HepG2 (cell line): ENCODE results near the gene NCAM2. TPM values are rescaled to one million over a fixed set of nuclear protein-coding genes. Genes with fewer than 3 reads are reported as not detected.

Experiments used
- ATAC-seq: fragments of 200-7000 bp; cut with Tn5 transposase; 3 replicates; pipeline ENCODE4 v1.9.1; 2020; ENCODE audit warnings: mild to moderate bottlenecking, moderate library complexity
- BruUV-seq: library from RNA; stranded (reverse); fragments of 400-500 nt; replicated peaks from 2 replicates; lab custom pipeline; 2021; lab: Mats Ljungman, UMichigan
- CTCF ChIA-PET: fragments of 300-600 bp; formaldehyde crosslinking; extraction: SDS; loops from one replicate; lab custom pipeline; 2021; ENCODE audit warnings: low total read pairs, inconsistent platforms, low intra/inter-chr PET ratio; lab: Yijun Ruan, JAX
- POLR2A ChIA-PET: fragments of 350-600 bp; sonication (Branson Sonifier 250); formaldehyde crosslinking; loops from one replicate; lab custom pipeline; 2020; ENCODE audit warnings: antibody characterized with exemption, inconsistent platforms; lab: Yijun Ruan, JAX
- DNase-seq: peaks from one replicate; pipeline ENCODE4 v3.0.0-alpha.2; 2015; ENCODE audit warnings: low spot score
- FAIRE-seq: peaks from 3 replicates; lab custom pipeline; 2011; peaks lifted over from hg19 to GRCh38; lab: Jason Lieb, UNC
- H2AFZ ChIP-seq: one replicate; pipeline ENCODE4 v1.6.1; 2011; ENCODE audit warnings: low read length, inconsistent platforms
- H3K27ac ChIP-seq: fragments of 300-600 bp; 3 replicates; pipeline ENCODE4 v1.8.0; 2011; ENCODE audit warnings: mixed run types, mild to moderate bottlenecking, mixed read lengths, low read length, inconsistent platforms; ENCODE audit not compliant: insufficient read depth; ENCODE audit errors: extremely low read length
- H3K27me3 ChIP-seq, 2 experiments: fragments of 200-600 bp in 1 of 2; 2 replicates in 1 of 2; 3 replicates in 1 of 2; pipeline versions ENCODE4 v1.6.0 to v1.8.0; 2011; ENCODE audit warnings: low read length in 2 of 2, mild to moderate bottlenecking in 2 of 2, moderate library complexity in 2 of 2, inconsistent platforms in 1 of 2; ENCODE audit not compliant: insufficient read depth in 2 of 2, control insufficient read depth in 1 of 2
- H3K36me3 ChIP-seq, 2 experiments: fragments of 200-600 bp in 1 of 2; replicated peaks in 1 of 2; 2 replicates in 1 of 2; 3 replicates in 1 of 2; pipeline versions ENCODE4 v1.5.1 to v1.8.0; 2011; ENCODE audit warnings: low read length in 2 of 2, inconsistent platforms in 1 of 2; ENCODE audit not compliant: insufficient read depth in 2 of 2, control insufficient read depth in 1 of 2
- H3K4me1 ChIP-seq: 2 replicates; pipeline ENCODE4 v1.5.1; 2012; ENCODE audit warnings: low read length, inconsistent platforms; ENCODE audit not compliant: insufficient read depth
- H3K4me2 ChIP-seq: 2 replicates; pipeline ENCODE4 v1.6.0; 2011; ENCODE audit warnings: low read depth, low read length, inconsistent platforms
- H3K4me3 ChIP-seq, 3 experiments: fragments of 200-600 bp in 1 of 3; sonication (generic), shearing (Covaris generic) in 1 of 3; replicated peaks in 1 of 3; 2 replicates each; pipeline ENCODE4 v1.5.1; 2011 to 2016; ENCODE audit warnings: low read length in 3 of 3, inconsistent platforms in 2 of 3, low read depth in 2 of 3, mild to moderate bottlenecking in 2 of 3, control low read depth in 1 of 3, mixed read lengths in 1 of 3; ENCODE audit not compliant: insufficient read depth in 1 of 3
- H3K79me2 ChIP-seq: one replicate; pipeline ENCODE4 v1.6.1; 2011; ENCODE audit warnings: low read length, inconsistent platforms; ENCODE audit not compliant: insufficient read depth
- H3K9ac ChIP-seq: 2 replicates; pipeline ENCODE4 v1.6.0; 2011; ENCODE audit warnings: mild to moderate bottlenecking, low read depth, low read length, inconsistent platforms; ENCODE audit not compliant: insufficient read depth
- H3K9me3 ChIP-seq: 2 replicates; pipeline ENCODE4 v1.5.1; 2012; ENCODE audit warnings: mild to moderate bottlenecking, low read length
- H4K20me1 ChIP-seq: 2 replicates; pipeline ENCODE4 v1.6.0; 2011; ENCODE audit warnings: inconsistent platforms, mild to moderate bottlenecking, low read length, moderate library complexity; ENCODE audit not compliant: insufficient read depth
- ARNT ChIP-seq: fragments of 450-650 bp; IDR thresholded peaks from 2 replicates; pipeline ENCODE4 v1.6.1; 2017
- CBX5 ChIP-seq: sonication (generic); formaldehyde crosslinking; IDR thresholded peaks from 2 replicates; pipeline ENCODE4 v1.4.0; 2020; ENCODE audit warnings: missing genetic modification reagents, borderline replicate concordance
- KLF13 ChIP-seq: sonication (generic); formaldehyde crosslinking; IDR thresholded peaks from 2 replicates; pipeline ENCODE4 v1.4.0; 2020; ENCODE audit warnings: mild to moderate bottlenecking, missing genetic modification reagents
- MAFF ChIP-seq: IDR thresholded peaks from 2 replicates; pipeline ENCODE4 v1.6.1; 2011; ENCODE audit warnings: low read depth, low read length, improper control_type of control experiment
- MAFK ChIP-seq, 2 experiments: IDR thresholded peaks in 1 of 2; conservative IDR thresholded peaks in 1 of 2; 2 replicates each; pipeline ENCODE4 v1.6.1; 2011; ENCODE audit warnings: improper control_type of control experiment in 2 of 2, low read length in 2 of 2
- MEF2D ChIP-seq: sonication (generic); formaldehyde crosslinking; IDR thresholded peaks from 2 replicates; pipeline ENCODE4 v1.5.1; 2020; ENCODE audit warnings: mild to moderate bottlenecking, missing genetic modification reagents
- MXI1 ChIP-seq: IDR thresholded peaks from 3 replicates; pipeline ENCODE4 v1.6.1; 2012; ENCODE audit warnings: low read depth, low read length, inconsistent platforms, borderline replicate concordance
- NFIB ChIP-seq: sonication (generic); formaldehyde crosslinking; IDR thresholded peaks from 2 replicates; pipeline ENCODE4 v1.9.0; 2021; ENCODE audit warnings: missing genetic modification reagents, mild to moderate bottlenecking, borderline replicate concordance
- NR1H2 ChIP-seq: sonication (generic); formaldehyde crosslinking; IDR thresholded peaks from 2 replicates; pipeline ENCODE4 v1.8.1; 2022; ENCODE audit warnings: low read depth, missing genetic modification reagents, borderline replicate concordance
- ZNF34 ChIP-seq: sonication (generic); formaldehyde crosslinking; IDR thresholded peaks from 2 replicates; pipeline ENCODE4 v1.4.0; 2020; ENCODE audit warnings: mild to moderate bottlenecking, missing genetic modification reagents, borderline replicate concordance
- ZNF761 ChIP-seq: sonication (generic); formaldehyde crosslinking; conservative IDR thresholded peaks from 2 replicates; pipeline ENCODE4 v1.4.0; 2020; ENCODE audit warnings: mild to moderate bottlenecking, missing genetic modification reagents
- ZNF792 ChIP-seq: IDR thresholded peaks from 2 replicates; pipeline ENCODE4 v1.6.1; 2016
- WGBS: methylation state at CpG from one replicate; pipeline ENCODE4 v1.1.6; 2017; ENCODE audit warnings: low lambda C conversion rate; 5-methylcytosine and 5-hydroxymethylcytosine counted together
- in situ Hi-C: cut with HindIII; loops from 2 replicates; pipeline ENCODE4 v1.10.0; 2017; ENCODE audit warnings: low pct_unique_long_range_greater_than_20kb; ENCODE audit not compliant: extremely low pct_ligation_motif_present
- intact Hi-C: fragments of 100-400 bp; cut with micrococcal nuclease; formaldehyde crosslinking; loops from one replicate; pipeline ENCODE4 v1.10.0; 2022; ENCODE audit not compliant: unreplicated experiment
- polyA plus RNA-seq, 8 experiments: library from polyadenylated mRNA; depleted of rRNA in 3 of 8; stranded (reverse) in 7 of 8; unstranded in 1 of 8; fragments of >200 nt; fragmentation: Illumina TruSeq in 4 of 8; extraction: Trizol in 4 of 8; gene quantifications; 2 replicates each; pipeline versions ENCODE4 v1.2.1 to v1.2.3, GENCODE V29; 2011 to 2016; ENCODE audit warnings: low read depth in 4 of 8, missing spikeins in 1 of 8, mixed read lengths in 1 of 8; ENCODE audit not compliant: insufficient read depth in 1 of 8
- total RNA-seq, 5 experiments: library from RNA; depleted of rRNA; stranded (reverse); fragments of >200 nt; fragmentation: Illumina TruSeq; extraction: Trizol; gene quantifications; 2 replicates each; pipeline ENCODE4 v1.2.3, GENCODE V29; 2016; ENCODE audit warnings: low read depth in 1 of 5
- TF ChIP-seq, protein P1 (sequence below): sonication (generic); formaldehyde crosslinking; IDR thresholded peaks from 2 replicates; pipeline ENCODE4 v1.5.1; 2020; ENCODE audit warnings: mild to moderate bottlenecking, moderate library complexity, missing genetic modification reagents
- TF ChIP-seq, protein P2 (sequence below): sonication (generic); formaldehyde crosslinking; IDR thresholded peaks from 2 replicates; pipeline ENCODE4 v1.5.0; 2020; ENCODE audit warnings: missing genetic modification reagents
- TF ChIP-seq, protein P3 (sequence below): sonication (generic); formaldehyde crosslinking; IDR thresholded peaks from 2 replicates; pipeline ENCODE4 v1.5.1; 2020; ENCODE audit warnings: mild to moderate bottlenecking, missing genetic modification reagents, moderate library complexity
- TF ChIP-seq, protein P4 (sequence below): sonication (generic); formaldehyde crosslinking; IDR thresholded peaks from 2 replicates; pipeline ENCODE4 v1.5.1; 2020; ENCODE audit warnings: missing genetic modification reagents, mild to moderate bottlenecking, borderline replicate concordance

NCAM2 gene
- total and polyA plus RNA-seq, 2 of the 13 experiments (the other 11 are each of a cell fraction or from before 2014, with no cell fraction given): not detected

DNA sequence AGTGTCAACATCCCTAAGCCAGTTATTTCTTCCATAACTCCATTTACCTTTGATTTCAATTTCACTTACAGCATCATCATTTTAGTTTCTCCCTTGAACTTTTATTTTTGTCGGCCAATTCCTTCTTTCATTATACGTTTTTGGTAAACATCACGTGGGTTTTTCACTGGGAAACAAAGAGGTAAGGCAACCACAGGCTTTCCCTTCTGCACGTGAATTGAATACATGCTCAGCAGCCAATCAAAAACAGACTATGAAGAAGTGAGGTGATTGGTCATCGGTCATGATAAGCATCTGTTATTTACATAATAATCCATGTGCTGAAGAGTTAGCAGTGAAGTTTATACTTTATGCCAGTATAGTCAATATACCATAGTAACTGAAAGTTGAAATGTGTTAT is 98.7 kb downstream of the NCAM2 start (continued):
- TF ChIP-seq MEF2D (CRISPR knock-in tag): no peak
- TF ChIP-seq ZNF34 (CRISPR knock-in tag): no peak
- TF ChIP-seq, protein P1, sequence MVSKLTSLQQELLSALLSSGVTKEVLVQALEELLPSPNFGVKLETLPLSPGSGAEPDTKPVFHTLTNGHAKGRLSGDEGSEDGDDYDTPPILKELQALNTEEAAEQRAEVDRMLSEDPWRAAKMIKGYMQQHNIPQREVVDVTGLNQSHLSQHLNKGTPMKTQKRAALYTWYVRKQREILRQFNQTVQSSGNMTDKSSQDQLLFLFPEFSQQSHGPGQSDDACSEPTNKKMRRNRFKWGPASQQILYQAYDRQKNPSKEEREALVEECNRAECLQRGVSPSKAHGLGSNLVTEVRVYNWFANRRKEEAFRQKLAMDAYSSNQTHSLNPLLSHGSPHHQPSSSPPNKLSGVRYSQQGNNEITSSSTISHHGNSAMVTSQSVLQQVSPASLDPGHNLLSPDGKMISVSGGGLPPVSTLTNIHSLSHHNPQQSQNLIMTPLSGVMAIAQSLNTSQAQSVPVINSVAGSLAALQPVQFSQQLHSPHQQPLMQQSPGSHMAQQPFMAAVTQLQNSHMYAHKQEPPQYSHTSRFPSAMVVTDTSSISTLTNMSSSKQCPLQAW: no peak
- no peak for TF ChIP-seq ZNF761 (CRISPR knock-in tag)
- no peak for TF ChIP-seq NR1H2 (CRISPR knock-in tag)
- no peak for TF ChIP-seq KLF13
- TF ChIP-seq, protein P2, sequence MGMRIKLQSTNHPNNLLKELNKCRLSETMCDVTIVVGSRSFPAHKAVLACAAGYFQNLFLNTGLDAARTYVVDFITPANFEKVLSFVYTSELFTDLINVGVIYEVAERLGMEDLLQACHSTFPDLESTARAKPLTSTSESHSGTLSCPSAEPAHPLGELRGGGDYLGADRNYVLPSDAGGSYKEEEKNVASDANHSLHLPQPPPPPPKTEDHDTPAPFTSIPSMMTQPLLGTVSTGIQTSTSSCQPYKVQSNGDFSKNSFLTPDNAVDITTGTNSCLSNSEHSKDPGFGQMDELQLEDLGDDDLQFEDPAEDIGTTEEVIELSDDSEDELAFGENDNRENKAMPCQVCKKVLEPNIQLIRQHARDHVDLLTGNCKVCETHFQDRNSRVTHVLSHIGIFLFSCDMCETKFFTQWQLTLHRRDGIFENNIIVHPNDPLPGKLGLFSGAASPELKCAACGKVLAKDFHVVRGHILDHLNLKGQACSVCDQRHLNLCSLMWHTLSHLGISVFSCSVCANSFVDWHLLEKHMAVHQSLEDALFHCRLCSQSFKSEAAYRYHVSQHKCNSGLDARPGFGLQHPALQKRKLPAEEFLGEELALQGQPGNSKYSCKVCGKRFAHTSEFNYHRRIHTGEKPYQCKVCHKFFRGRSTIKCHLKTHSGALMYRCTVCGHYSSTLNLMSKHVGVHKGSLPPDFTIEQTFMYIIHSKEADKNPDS (CRISPR knock-in tag): no peak

DNA sequence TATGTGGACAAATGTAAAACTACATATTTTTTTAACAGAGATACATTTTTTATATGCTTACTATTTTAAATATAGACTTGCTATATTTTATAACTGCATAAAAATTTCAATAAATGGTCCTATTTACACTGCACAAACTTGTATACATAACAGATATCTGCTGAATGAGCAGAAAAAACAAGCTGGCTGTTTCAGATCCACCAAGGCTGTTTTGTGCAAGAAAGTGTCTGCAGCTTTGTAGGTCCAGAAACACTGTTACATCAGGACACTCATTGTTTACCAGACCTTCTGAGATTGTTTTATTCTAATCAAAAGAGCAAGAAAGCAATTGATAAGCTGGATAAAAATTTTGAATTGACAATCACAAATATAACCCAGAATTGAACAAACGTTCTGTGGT is 99.3 kb downstream of the NCAM2 start:
- no peaks in the 10 kb centered on the region for H4K20me1 ChIP-seq
- H2AFZ ChIP-seq: no peak overlapping the region
- H3K36me3 ChIP-seq: no peaks in the 10 kb centered on the region
- no peak overlapping the region for H3K4me3 ChIP-seq
- POLR2A ChIA-PET: no interaction called here
- ATAC-seq: no peak
- H3K27ac ChIP-seq: no peak overlapping the region
- intact Hi-C loops: no loop called here
- CTCF ChIA-PET: no interaction called here
- in situ Hi-C loops: no loop called here
- H3K9me3 ChIP-seq: peaks cover 42% of the 10 kb centered on the region
- H3K27me3 ChIP-seq: no peaks in the 10 kb centered on the region
- DNase-seq: no peak
- H3K9ac ChIP-seq: no peak overlapping the region
- H3K79me2 ChIP-seq: no peaks in the 10 kb centered on the region
- no peaks in the 10 kb centered on the region for H3K4me1 ChIP-seq
- BruUV-seq: no TSS peak
- H3K4me2 ChIP-seq: no peak overlapping the region
- 0% methylated on average over 1 of the region's 1 CpG for WGBS
- FAIRE-seq: no peak
- TF ChIP-seq, protein P3, sequence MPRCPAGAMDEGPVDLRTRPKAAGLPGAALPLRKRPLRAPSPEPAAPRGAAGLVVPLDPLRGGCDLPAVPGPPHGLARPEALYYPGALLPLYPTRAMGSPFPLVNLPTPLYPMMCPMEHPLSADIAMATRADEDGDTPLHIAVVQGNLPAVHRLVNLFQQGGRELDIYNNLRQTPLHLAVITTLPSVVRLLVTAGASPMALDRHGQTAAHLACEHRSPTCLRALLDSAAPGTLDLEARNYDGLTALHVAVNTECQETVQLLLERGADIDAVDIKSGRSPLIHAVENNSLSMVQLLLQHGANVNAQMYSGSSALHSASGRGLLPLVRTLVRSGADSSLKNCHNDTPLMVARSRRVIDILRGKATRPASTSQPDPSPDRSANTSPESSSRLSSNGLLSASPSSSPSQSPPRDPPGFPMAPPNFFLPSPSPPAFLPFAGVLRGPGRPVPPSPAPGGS (CRISPR knock-in tag): no peak
- TF ChIP-seq CBX5 (CRISPR knock-in tag) (no peak), MAFK (conservative IDR thresholded peaks at IDR 0.05 in 1 of 2, IDR thresholded peaks at IDR 0.05 in 1 of 2; ENCODE audit: low read length in 2 of 2) (peak; percentile 48 to 54; a peak in 3 of 4 replicates), ARNT (no peak), ZNF792 (CRISPR knock-in tag) (no peak), MAFF (peak; percentile 40; the same call in 1 of the 2 replicates), MXI1 (no peak), NFIB (CRISPR knock-in tag) (no peak)
- TF ChIP-seq, protein P4, sequence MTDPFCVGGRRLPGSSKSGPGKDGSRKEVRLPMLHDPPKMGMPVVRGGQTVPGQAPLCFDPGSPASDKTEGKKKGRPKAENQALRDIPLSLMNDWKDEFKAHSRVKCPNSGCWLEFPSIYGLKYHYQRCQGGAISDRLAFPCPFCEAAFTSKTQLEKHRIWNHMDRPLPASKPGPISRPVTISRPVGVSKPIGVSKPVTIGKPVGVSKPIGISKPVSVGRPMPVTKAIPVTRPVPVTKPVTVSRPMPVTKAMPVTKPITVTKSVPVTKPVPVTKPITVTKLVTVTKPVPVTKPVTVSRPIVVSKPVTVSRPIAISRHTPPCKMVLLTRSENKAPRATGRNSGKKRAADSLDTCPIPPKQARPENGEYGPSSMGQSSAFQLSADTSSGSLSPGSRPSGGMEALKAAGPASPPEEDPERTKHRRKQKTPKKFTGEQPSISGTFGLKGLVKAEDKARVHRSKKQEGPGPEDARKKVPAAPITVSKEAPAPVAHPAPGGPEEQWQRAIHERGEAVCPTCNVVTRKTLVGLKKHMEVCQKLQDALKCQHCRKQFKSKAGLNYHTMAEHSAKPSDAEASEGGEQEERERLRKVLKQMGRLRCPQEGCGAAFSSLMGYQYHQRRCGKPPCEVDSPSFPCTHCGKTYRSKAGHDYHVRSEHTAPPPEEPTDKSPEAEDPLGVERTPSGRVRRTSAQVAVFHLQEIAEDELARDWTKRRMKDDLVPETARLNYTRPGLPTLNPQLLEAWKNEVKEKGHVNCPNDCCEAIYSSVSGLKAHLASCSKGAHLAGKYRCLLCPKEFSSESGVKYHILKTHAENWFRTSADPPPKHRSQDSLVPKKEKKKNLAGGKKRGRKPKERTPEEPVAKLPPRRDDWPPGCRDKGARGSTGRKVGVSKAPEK: no peak
